Measurements from ENCODE around the gene EEF1G.
A peak's percentile ranks its signal among the peaks of the same experiment; 100 is the strongest.
"Not testable (repeated sequence)": the region's sequence is repeated elsewhere in the genome, so short reads cannot be mapped to it uniquely, and the experiment has no call there.

EEF1G gene

GRCh38 chr11:62575837-62576236 lies 2.1 kb upstream of the EEF1G start:
- DNase-seq = no peak

GRCh38 chr11:62575156-62575555 lies 1.5 kb upstream of the EEF1G start:
- peak; percentile 41 for DNase-seq

GRCh38 chr11:62574363-62575071 lies 826 bp upstream of the EEF1G start:
- DNase-seq = no peak

GRCh38 chr11:62573006-62573591 lies 592 bp downstream of the EEF1G start:
- peak; percentile 22 for DNase-seq

GRCh38 chr11:62572431-62572830 lies 1.3 kb downstream of the EEF1G start:
- DNase-seq = no peak

- DNase-seq = not testable (repeated sequence)
These were observed 2.2 kb downstream of the EEF1G start for GRCh38 chr11:62571493-62571892.

GRCh38 chr11:62570903-62571302 lies 2.8 kb downstream of the EEF1G start:
- not testable (repeated sequence) for DNase-seq

GRCh38 chr11:62569611-62570010 lies 4.1 kb downstream of the EEF1G start:
- DNase-seq = no peak

GRCh38 chr11:62567018-62567633 lies 6.6 kb downstream of the EEF1G start:
- DNase-seq = no peak

GRCh38 chr11:62566247-62566646 lies 7.4 kb downstream of the EEF1G start:
- DNase-seq = no peak

GRCh38 chr11:62565100-62565802 lies 8.4 kb downstream of the EEF1G start:
- no peak for DNase-seq

- not testable (repeated sequence) for DNase-seq
These were observed 11.9 kb downstream of the EEF1G start for GRCh38 chr11:62561677-62562230.

- peak; percentile 54 for DNase-seq
These were observed 13.1 kb downstream of the EEF1G start for GRCh38 chr11:62560566-62561103.

GRCh38 chr11:62559626-62560025 lies 14.1 kb downstream of the EEF1G start:
- DNase-seq = not testable (repeated sequence)

GRCh38 chr11:62559204-62559603 lies 14.5 kb downstream of the EEF1G start:
- DNase-seq = no peak

GRCh38 chr11:62558669-62559068 lies 15.0 kb downstream of the EEF1G start:
- no peak for DNase-seq

- no peak for DNase-seq
These were observed 16.6 kb downstream of the EEF1G start for GRCh38 chr11:62556875-62557631.

- peak; percentile 46 for DNase-seq
These were observed 17.4 kb downstream of the EEF1G start for GRCh38 chr11:62556108-62556874.

GRCh38 chr11:62555464-62556107 lies 18.1 kb downstream of the EEF1G start:
- no peak for DNase-seq

- DNase-seq = no peak
These were observed 19.1 kb downstream of the EEF1G start for GRCh38 chr11:62554387-62555167.
